ENCODE results near the gene PTGIR.

DNA sequence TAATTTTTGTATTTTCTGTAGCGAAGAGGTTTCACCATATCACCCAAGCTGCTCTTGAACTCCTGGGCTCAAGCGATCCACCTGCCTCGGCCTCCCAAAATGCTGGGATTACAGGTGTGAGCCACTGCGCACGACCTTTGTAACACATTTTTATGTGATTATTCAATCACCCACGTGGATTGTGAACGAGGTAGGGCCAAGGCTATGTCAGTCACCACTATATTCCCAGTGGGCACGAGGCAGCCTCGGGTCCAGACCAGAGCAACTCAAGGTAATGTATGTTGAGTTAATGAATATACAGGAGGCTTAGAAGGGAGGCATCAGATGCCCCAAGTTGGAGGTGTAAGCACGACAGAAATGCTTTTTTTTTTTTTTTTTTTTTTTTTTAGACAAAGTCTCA, 8.9 kb downstream of the PTGIR start:
- TF ChIP-seq POLR2AphosphoS5 (IDR thresholded peaks at IDR 0.05; ENCODE audit: borderline replicate concordance, low read depth, low read length), result no peak
- TF ChIP-seq EZH2 (IDR thresholded peaks at IDR 0.05), result no peak
- no peak for TF ChIP-seq FOXP2 (optimal IDR thresholded peaks at IDR 0.05; ENCODE audit: control extremely low read depth, extremely low read length, insufficient read depth)

Measured in SK-N-MC (cell line).